22Rv1 (cell line): ENCODE results near the gene KIF1C.
A peak's percentile ranks its signal among the peaks of the same experiment; 100 is the strongest.

Experiments
- H3K27ac ChIP-seq: fragments of 450-650 bp; 2 replicates; pipeline ENCODE4 v1.5.1; 2017
- ZFX ChIP-seq: fragments of 450-650 bp; IDR thresholded peaks from 2 replicates; pipeline ENCODE4 v1.6.1; 2017; ENCODE audit warnings: antibody characterized with exemption, borderline replicate concordance
- TF ChIP-seq, protein P1 (sequence below): fragments of 450-650 bp; IDR thresholded peaks from 2 replicates; pipeline ENCODE4 v1.5.1; 2017; ENCODE audit warnings: mild to moderate bottlenecking

Gene KIF1C

DNA sequence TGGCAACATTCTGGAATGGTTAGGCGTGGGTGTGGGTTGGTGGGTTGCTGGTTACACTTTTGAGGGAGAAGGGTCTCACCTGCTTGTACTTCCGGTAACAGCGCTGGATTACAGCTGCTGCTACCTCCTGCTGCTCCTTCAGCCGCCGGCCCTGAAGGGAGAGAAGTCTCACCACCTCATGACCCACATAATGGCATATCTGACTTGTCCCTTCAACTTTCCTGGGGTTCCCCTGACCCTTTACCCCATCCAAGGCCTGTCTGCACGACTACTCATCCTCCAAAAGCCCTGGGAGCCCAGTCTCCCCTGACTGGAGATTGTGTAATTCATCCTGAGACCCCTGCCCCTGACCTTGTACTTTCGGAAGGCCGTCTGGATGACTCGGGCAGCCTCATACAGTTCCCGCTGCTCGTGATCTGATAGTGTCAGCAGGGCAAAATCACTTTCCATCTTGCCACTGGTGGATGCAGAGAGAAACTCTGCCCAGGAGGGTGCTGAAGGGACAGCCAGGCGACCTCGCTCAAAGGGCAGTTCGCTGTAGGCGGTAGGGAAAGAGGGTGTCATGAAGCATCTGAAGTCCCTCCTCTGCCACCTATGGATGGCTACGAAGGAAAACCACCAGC, 28.1 kb upstream of the KIF1C start:
- TF ChIP-seq, protein P1, sequence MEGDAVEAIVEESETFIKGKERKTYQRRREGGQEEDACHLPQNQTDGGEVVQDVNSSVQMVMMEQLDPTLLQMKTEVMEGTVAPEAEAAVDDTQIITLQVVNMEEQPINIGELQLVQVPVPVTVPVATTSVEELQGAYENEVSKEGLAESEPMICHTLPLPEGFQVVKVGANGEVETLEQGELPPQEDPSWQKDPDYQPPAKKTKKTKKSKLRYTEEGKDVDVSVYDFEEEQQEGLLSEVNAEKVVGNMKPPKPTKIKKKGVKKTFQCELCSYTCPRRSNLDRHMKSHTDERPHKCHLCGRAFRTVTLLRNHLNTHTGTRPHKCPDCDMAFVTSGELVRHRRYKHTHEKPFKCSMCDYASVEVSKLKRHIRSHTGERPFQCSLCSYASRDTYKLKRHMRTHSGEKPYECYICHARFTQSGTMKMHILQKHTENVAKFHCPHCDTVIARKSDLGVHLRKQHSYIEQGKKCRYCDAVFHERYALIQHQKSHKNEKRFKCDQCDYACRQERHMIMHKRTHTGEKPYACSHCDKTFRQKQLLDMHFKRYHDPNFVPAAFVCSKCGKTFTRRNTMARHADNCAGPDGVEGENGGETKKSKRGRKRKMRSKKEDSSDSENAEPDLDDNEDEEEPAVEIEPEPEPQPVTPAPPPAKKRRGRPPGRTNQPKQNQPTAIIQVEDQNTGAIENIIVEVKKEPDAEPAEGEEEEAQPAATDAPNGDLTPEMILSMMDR = no peak
- H3K27ac ChIP-seq = peak overlapping the region; percentile 96

DNA sequence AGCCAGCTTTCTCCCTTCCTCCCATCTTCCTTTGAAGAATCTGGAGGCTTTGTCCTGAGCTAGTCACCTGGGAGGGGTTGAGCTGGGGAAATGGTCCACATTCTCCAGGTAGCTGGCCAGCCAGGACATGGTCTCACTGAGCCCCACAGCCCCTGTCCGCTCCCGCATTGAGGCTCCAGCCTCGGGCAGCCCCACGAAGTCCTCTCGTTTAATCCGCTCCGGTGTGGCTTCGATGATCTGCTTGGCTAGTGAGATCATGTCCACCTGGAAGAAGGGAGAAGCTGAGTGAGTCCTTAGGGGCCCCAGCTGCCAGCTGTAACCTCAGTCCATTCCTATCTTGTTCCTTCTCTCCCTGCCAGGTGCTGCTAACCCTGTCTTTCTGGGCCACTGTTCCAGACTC, 27.5 kb upstream of the KIF1C start:
- H3K27ac ChIP-seq = peak overlapping the region; percentile 96
- TF ChIP-seq, protein P1 = no peak
- TF ChIP-seq ZFX = no peak

DNA sequence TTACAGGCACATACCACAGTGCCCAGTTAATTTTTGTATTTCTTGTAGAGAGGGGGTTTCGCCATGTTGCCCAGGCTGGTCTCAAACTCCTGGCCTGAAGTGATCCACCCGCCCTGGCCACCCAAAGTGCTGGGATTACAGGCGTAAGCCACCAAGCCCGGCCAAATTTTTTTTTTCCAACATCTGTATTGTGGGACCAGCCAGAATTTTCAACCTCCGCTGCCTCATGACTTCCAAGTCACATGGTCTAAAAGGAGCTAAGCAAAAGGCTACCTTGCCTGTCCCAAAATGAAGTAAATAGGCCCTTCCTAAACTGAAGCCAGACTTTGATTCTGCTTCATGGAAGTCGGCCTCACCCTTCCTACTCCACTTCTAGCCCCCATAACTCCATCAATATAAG, 25.9 kb upstream of the KIF1C start:
- 0 out of 2 replicates have a peak overlapping the region, but pooled peaks have one; percentile 96 for H3K27ac ChIP-seq
- TF ChIP-seq, protein P1 = no peak
- no peak for TF ChIP-seq ZFX

DNA sequence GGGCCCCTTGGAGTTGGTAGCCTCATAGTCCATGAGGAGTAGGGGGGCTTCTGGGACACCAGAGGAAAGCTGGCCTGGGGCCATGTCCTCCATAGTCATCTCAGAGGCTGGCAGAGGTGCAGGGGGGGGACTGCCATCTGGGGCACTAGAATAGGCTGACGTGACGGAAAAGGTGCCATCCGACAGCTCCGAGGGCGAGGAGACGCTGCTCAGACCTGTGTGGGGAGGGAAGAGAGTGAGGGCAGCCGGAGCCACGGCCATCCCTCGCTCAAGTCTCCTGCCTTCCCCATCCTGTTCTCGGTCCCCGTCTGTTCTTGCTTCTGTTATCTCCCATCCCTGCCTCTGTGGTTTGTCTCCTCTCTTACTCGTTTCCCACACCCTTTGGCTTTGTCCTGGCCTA, 25.4 kb upstream of the KIF1C start:
- TF ChIP-seq, protein P1 = no peak
- no peak for TF ChIP-seq ZFX
- no peak overlapping the region for H3K27ac ChIP-seq

DNA sequence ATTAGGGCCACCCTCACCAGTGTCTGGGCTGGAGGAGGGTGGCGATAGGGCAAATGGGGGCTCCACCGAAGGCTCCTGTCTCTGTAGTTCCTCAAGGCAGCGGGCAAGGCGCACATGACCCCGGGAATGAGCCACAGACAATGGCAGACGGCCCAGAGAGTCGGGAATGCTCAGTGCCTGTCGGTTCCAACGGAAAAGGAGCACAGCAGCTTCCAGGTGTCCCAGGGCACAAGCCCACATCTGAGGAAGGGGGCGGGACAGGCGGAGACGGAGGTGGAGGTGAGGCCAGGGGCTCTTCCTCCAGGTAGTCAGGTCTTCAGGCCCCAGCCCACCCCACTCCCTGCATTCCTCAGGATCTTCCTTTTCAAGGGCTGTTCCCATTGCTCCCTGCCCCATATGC, 25.0 kb upstream of the KIF1C start:
- H3K27ac ChIP-seq = no peak overlapping the region

DNA sequence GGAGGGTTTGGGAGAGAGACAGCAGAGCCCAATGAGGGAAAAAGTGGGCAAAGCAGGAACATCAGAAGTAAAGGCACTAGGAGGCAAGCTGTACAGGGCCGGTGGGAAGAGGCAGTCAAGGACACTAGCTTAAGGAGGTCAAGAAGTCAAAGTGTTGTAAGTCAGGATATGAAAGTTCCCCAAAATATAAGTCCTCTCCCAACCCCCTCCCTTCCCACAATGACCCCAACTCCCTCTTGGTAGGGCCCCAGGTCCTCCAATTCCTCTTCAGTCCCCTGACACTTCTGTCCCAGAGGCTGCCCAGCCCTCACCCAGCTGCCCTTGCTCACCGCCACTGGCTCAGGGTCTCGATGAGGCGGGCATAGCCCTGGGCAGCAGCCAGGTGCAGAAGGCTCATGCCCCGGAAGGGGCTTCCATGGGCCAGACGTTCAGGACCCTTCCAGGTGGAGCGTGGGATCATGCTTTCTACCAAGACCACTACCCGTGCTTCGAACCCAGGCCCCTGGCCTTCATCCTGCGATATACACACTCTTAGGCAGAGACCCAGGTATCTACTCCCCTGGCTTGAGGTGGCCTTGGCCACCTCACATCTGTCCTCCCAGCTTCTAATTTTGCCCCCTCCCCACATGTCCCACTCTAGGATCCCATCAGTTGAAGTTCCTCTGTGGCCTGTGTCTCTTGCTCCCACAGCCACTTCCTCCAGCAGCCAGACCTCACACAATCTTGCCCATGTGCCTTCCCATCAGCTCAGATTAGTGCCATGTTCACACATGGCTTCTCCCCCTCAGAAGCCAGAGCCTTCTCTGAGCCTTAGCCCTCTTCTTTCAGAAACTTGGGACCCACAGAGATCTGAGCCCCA, 24.3 kb upstream of the KIF1C start:
- H3K27ac ChIP-seq = no peak overlapping the region
- TF ChIP-seq ZFX = no peak
- TF ChIP-seq, protein P1 = no peak

More for the DNA sequence above, 25.0 kb upstream of the KIF1C start:
- TF ChIP-seq, protein P1 = no peak
- no peak for TF ChIP-seq ZFX

DNA sequence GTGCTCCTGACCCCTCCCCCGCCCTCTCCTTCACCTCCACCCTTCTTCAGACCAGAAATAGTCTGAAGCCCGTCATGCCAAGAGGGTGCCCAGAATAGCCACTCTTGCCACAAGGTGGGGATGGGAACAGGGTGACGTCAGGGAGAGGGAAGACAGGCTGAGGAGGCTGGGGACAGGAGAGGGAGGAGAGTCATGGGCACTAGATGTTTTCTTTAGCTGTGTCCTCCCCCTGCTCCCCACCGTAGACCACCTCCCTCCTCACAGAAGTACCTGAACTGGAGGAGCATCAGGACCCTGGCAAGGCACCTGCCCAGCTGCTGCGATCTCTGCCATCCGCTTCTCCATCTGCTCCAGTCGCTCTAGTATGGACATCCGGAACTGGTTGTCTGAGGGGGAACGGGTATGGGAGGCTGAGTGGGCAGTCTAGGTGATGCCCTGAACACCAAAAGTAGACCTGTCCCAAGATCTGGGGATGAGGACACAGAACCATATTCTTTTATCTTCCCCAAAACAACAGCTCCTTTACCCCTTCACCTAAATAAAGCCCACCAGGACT, 23.6 kb upstream of the KIF1C start:
- H3K27ac ChIP-seq = no peak overlapping the region
- TF ChIP-seq, protein P1 = no peak
